ENCODE measurements around the gene ARFIP1.

- no peak for TF ChIP-seq CTCF (conservative IDR thresholded peaks at IDR 0.05)
- no peak for TF ChIP-seq ZFX (IDR thresholded peaks at IDR 0.05)
Observed at GRCh38 chr4:152881974-152882373, 102.2 kb downstream of the ARFIP1 start.

All from C4-2B (cell line).